Mesenchymal stem cell (in vitro differentiated cells and primary cell): ENCODE measurements around the gene PLA2G6.
A peak's percentile ranks its signal among the peaks of the same experiment; 100 is the strongest.

ENCODE experiments used
- DNase-seq: peaks from one replicate; pipeline ENCODE4 v3.0.0-alpha.2; 2013
- H2AFZ ChIP-seq: one replicate; pipeline ENCODE4 v1.6.1; 2013; ENCODE audit warnings: low read depth, mild to moderate bottlenecking, control low read depth, inconsistent platforms, low read length, moderate library complexity
- H2AK5ac ChIP-seq: 2 replicates; pipeline ENCODE4 v1.6.1; 2013; ENCODE audit warnings: low read length, moderate library complexity, mild to moderate bottlenecking, inconsistent platforms; ENCODE audit not compliant: severe bottlenecking
- H2BK120ac ChIP-seq: one replicate; pipeline ENCODE4 v1.6.1; 2013; ENCODE audit warnings: low read depth, mild to moderate bottlenecking, inconsistent platforms, low read length, moderate library complexity
- H2BK12ac ChIP-seq, 2 experiments: one replicate each; pipeline ENCODE4 v1.6.1; 2013; ENCODE audit warnings: inconsistent platforms in 2 of 2, low read length in 2 of 2, mild to moderate bottlenecking in 2 of 2, moderate library complexity in 2 of 2, control low read depth in 1 of 2
- H2BK15ac ChIP-seq: one replicate; pipeline ENCODE4 v1.6.1; 2013; ENCODE audit warnings: mild to moderate bottlenecking, low read depth, inconsistent platforms; ENCODE audit not compliant: poor library complexity, severe bottlenecking
- H2BK5ac ChIP-seq: 2 replicates; pipeline ENCODE4 v1.6.1; 2013; ENCODE audit warnings: low read depth, mild to moderate bottlenecking, low read length, control low read depth, inconsistent platforms; ENCODE audit not compliant: poor library complexity, severe bottlenecking
- H3K14ac ChIP-seq, 2 experiments: one replicate each; pipeline ENCODE4 v1.6.1; 2013; ENCODE audit warnings: inconsistent platforms in 2 of 2, low read length in 2 of 2, control low read depth in 1 of 2, mild to moderate bottlenecking in 1 of 2, moderate library complexity in 1 of 2
- H3K18ac ChIP-seq, 2 experiments: one replicate each; pipeline ENCODE4 v1.6.1; 2013; ENCODE audit warnings: inconsistent platforms in 2 of 2, low read length in 2 of 2, control low read depth in 1 of 2, low read depth in 1 of 2, mild to moderate bottlenecking in 1 of 2
- H3K23ac ChIP-seq, 2 experiments: one replicate each; pipeline ENCODE4 v1.6.1; 2013; ENCODE audit warnings: inconsistent platforms in 2 of 2, low read length in 2 of 2, mild to moderate bottlenecking in 2 of 2, moderate library complexity in 2 of 2, control low read depth in 1 of 2
- H3K27ac ChIP-seq: 2 replicates; pipeline ENCODE4 v1.5.1; 2013; ENCODE audit warnings: mild to moderate bottlenecking, moderate library complexity, low read length, control low read depth, inconsistent platforms; ENCODE audit not compliant: poor library complexity, severe bottlenecking
- H3K27me3 ChIP-seq, 2 experiments: 2 replicates each; pipeline versions ENCODE4 v1.6.1 to v1.7.0; 2013; ENCODE audit warnings: low read length in 2 of 2, mild to moderate bottlenecking in 2 of 2, moderate library complexity in 2 of 2, control low read depth in 1 of 2, inconsistent platforms in 1 of 2; ENCODE audit not compliant: control insufficient read depth in 1 of 2, insufficient read depth in 1 of 2
- H3K36me3 ChIP-seq, 2 experiments: 2 replicates each; pipeline versions ENCODE4 v1.6.1 to v1.7.0; 2013; ENCODE audit warnings: low read length in 2 of 2, control low read depth in 1 of 2, inconsistent platforms in 1 of 2, low read depth in 1 of 2, mild to moderate bottlenecking in 1 of 2; ENCODE audit not compliant: insufficient read depth in 2 of 2, control insufficient read depth in 1 of 2
- H3K4ac ChIP-seq, 2 experiments: one replicate each; pipeline ENCODE4 v1.6.1; 2013; ENCODE audit warnings: inconsistent platforms in 2 of 2, low read length in 2 of 2, mild to moderate bottlenecking in 2 of 2, moderate library complexity in 2 of 2, control low read depth in 1 of 2, low read depth in 1 of 2
- H3K4me1 ChIP-seq: 2 replicates; pipeline ENCODE4 v1.6.1; 2013; ENCODE audit warnings: low read depth, low read length, control low read depth; ENCODE audit not compliant: control insufficient read depth, insufficient read depth
- H3K4me2 ChIP-seq: 2 replicates; pipeline ENCODE4 v1.6.1; 2013; ENCODE audit warnings: low read length, mild to moderate bottlenecking, inconsistent platforms; ENCODE audit not compliant: poor library complexity, severe bottlenecking
- H3K4me3 ChIP-seq, 2 experiments: 2 replicates each; pipeline versions ENCODE4 v1.5.1 to v1.7.0; 2013; ENCODE audit warnings: low read length in 2 of 2, mild to moderate bottlenecking in 2 of 2, control low read depth in 1 of 2, low read depth in 1 of 2; ENCODE audit not compliant: insufficient read depth in 1 of 2
- H3K79me1 ChIP-seq: replicated peaks from 2 replicates; pipeline ENCODE4 v1.6.1; 2013; ENCODE audit warnings: mild to moderate bottlenecking, control low read depth, low read length, inconsistent platforms; ENCODE audit not compliant: poor library complexity, severe bottlenecking
- H3K9ac ChIP-seq: 2 replicates; pipeline ENCODE4 v1.7.0; 2013; ENCODE audit warnings: mild to moderate bottlenecking, low read length, moderate library complexity
- H3K9me3 ChIP-seq: 2 replicates; pipeline ENCODE4 v1.7.0; 2013; ENCODE audit warnings: mild to moderate bottlenecking, low read length; ENCODE audit not compliant: control insufficient read depth
- H4K8ac ChIP-seq: one replicate; pipeline ENCODE4 v1.6.1; 2013; ENCODE audit warnings: inconsistent platforms, mild to moderate bottlenecking, low read length, moderate library complexity
- H4K91ac ChIP-seq: one replicate; pipeline ENCODE4 v1.6.1; 2013; ENCODE audit warnings: mild to moderate bottlenecking, low read length, inconsistent platforms
- WGBS: methylation state at CpG from one replicate; pipeline ENCODE4 v1.1.7; 2013; ENCODE audit warnings: mixed read lengths; 5-methylcytosine and 5-hydroxymethylcytosine counted together

Gene PLA2G6

DNA sequence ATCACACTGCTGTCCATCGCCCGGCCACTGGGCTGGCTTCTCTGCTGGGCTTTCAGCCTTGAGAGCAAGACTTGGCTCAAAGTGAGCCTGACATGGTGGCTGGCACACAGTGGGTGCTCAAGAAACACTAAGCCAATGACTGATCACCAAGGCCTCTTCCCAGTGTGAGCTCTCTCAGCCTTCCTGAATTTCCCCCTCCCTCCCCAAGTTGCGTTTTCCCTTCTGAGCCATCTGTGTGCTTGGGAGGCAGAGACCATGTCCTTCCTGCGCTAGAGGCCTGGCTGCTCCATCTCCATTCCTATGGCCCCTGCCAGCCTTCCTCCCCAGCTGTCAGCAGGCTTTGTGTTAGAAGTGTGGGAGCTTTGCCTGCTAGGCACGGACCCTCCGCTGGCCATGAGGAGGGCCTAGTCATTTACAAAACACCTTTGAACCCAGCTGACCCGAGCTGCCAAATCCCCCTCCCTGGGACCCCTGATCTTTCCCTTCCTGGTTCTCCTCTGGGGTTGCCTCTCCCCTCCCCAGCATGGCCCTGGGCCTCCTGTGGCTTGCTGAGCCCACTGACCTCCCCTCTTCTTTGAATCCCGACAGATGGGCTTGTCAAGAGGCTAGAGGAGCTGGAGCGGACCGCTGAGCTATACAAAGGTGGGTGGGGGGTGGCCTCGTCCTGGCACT is 111.2 kb downstream of the PLA2G6 start:
- H3K4me2 ChIP-seq, result no peak overlapping the region
- no peak overlapping the region for H4K91ac ChIP-seq
- no peak overlapping the region for H3K23ac ChIP-seq
- no peaks in the 10 kb centered on the region for H3K4me1 ChIP-seq
- H2BK120ac ChIP-seq, result no peak overlapping the region
- no peak for DNase-seq
- H3K79me1 ChIP-seq, result no peaks in the 10 kb centered on the region
- H3K27ac ChIP-seq, result no peak overlapping the region
- H2AFZ ChIP-seq, result no peak overlapping the region
- H2BK12ac ChIP-seq, result no peak overlapping the region
- no peak overlapping the region for H3K9ac ChIP-seq
- H3K27me3 ChIP-seq, result no peaks in the 10 kb centered on the region
- no peak overlapping the region for H2AK5ac ChIP-seq
- H3K4me3 ChIP-seq, result no peak overlapping the region
- peaks cover 4 to 97% of the 10 kb centered on the region in 2 experiments for H3K36me3 ChIP-seq
- no peak overlapping the region for H3K4ac ChIP-seq
- H2BK15ac ChIP-seq, result no peak overlapping the region
- H2BK5ac ChIP-seq, result no peak overlapping the region
- no peak overlapping the region for H3K18ac ChIP-seq
- WGBS, result 96% methylated on average over 10 of the region's 11 CpGs
- H4K8ac ChIP-seq, result no peak overlapping the region
- H3K9me3 ChIP-seq, result no peaks in the 10 kb centered on the region
- H3K14ac ChIP-seq, result no peak overlapping the region

- Histone ChIP-seq H3K14ac (no peak overlapping the region), H2BK5ac (no peak overlapping the region), H2BK12ac (no peak overlapping the region), H4K8ac (no peak overlapping the region), H3K27me3 (no peaks in the 10 kb centered on the region), H3K4me1 (no peaks in the 10 kb centered on the region), H3K18ac (no peak overlapping the region), H3K23ac (no peak overlapping the region), H2BK15ac (no peak overlapping the region), H3K4me3 (no peak overlapping the region), H2AK5ac (no peak overlapping the region), H2BK120ac (no peak overlapping the region), H3K4ac (no peak overlapping the region), H4K91ac (no peak overlapping the region), H3K36me3 (peaks cover 12 to 97% of the 10 kb centered on the region in 2 experiments), H3K79me1 (no peaks in the 10 kb centered on the region), H3K4me2 (no peak overlapping the region), H3K9ac (no peak overlapping the region), H2AFZ (no peak overlapping the region), H3K27ac (no peak overlapping the region), H3K9me3 (no peaks in the 10 kb centered on the region)
- DNase-seq, result peak; percentile 19
- 87% methylated on average over 21 of the region's 21 CpGs for WGBS
These were observed 112.0 kb downstream of the PLA2G6 start for GRCh38 chr22:38069372-38070249.

DNA sequence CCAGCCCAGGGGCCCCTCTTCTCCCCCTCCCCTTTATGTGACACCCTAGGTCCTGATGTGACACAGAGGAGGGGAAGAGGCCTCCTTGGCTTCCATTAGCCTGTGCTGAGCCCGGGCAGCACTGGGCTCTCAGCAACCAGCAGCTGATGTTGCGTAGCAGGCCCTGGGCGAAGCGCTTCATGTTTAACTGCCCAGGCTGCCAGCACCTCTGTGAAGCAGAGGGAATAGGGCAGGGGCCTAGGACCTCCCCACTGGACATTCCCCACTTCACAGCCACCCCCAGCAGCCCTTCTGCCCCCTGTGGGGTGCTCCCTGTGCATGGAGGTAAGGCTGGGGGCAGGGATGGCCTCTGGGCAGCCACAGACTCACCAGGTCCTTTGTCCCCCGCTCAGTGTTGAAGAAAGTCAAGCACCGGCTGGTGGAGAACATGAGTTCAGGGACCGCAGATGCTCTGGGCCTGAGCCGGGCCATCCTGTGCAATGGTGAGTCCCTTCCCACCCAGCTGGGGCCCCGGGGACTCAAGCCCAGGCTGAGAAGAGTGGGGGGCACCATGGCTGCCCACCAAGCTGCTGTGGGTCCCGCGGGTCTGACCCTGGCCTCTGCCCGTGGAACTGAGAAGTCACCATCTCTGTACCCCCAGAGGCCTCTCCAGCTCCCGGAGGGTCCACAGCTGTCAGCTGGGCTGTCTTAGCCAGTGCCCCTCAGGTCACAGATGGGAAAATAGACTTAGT is 112.8 kb downstream of the PLA2G6 start:
- DNase-seq, result no peak
- 93% methylated on average over 13 of the region's 13 CpGs for WGBS
- Histone ChIP-seq H3K4me2 (no peak overlapping the region), H3K14ac (no peak overlapping the region), H2BK5ac (no peak overlapping the region), H3K36me3 (peaks cover 12 to 96% of the 10 kb centered on the region in 2 experiments), H4K8ac (no peak overlapping the region), H3K27ac (no peak overlapping the region), H3K9ac (no peak overlapping the region), H3K4me3 (no peak overlapping the region), H2BK120ac (no peak overlapping the region), H2AK5ac (no peak overlapping the region), H3K79me1 (no peaks in the 10 kb centered on the region), H3K23ac (no peak overlapping the region), H3K27me3 (no peaks in the 10 kb centered on the region), H2AFZ (no peak overlapping the region), H3K9me3 (no peaks in the 10 kb centered on the region), H3K4me1 (no peaks in the 10 kb centered on the region), H3K18ac (no peak overlapping the region), H2BK15ac (peak overlapping the region; percentile 44), H2BK12ac (no peak overlapping the region), H3K4ac (no peak overlapping the region), H4K91ac (no peak overlapping the region)
